ENCODE results near the gene PAPPA. TPM values are rescaled to one million over a fixed set of nuclear protein-coding genes. Genes with fewer than 3 reads are reported as not detected.
A peak's percentile ranks its signal among the peaks of the same experiment; 100 is the strongest.

PAPPA gene
- total RNA-seq, 8 experiments from 2014 or later, result 1.5 to 26.5 (median 9.5) TPM

GRCh38 chr9:116394894-116395698 is 241.5 kb downstream of the PAPPA start:
- 0 to 93% (median 61%) methylated on average over 1 to 5 of the region's 5 CpGs; no CpG with 5 or more reads in 1 of the 10 experiments for WGBS, 10 experiments
- peak overlapping the region; percentile 85 to 91 for H3K27ac ChIP-seq
- peak in 5 of 8 experiments; percentile 92 to 97 (median 94) for ATAC-seq (replicated peaks in 6 of 8)
- H3K4me1 ChIP-seq (replicated peaks in 1 of 2), result peaks cover 31 to 36% of the 10 kb centered on the region in 2 donors
- in situ Hi-C loops (cut with MboI; ENCODE audit: low pct_unique_long_range_greater_than_20kb in 2 of 9, low sequenced_read_pairs in 9 of 9, unreplicated experiment in 9 of 9), result no loop called here
- no peak overlapping the region for H3K4me3 ChIP-seq

- Histone ChIP-seq H3K27ac (peak overlapping the region; percentile 85 to 91), H3K4me1 (replicated peaks in 1 of 2) (peaks cover 31 to 36% of the 10 kb centered on the region in 2 donors), H3K4me3 (no peak overlapping the region)
- 67 to 100% (median 90%) methylated on average over 1 to 3 of the region's 3 CpGs; no CpG with 5 or more reads in 2 of the 10 experiments for WGBS, 10 experiments
- ATAC-seq (replicated peaks in 6 of 8), result no peak
- in situ Hi-C loops (cut with MboI; ENCODE audit: low pct_unique_long_range_greater_than_20kb in 2 of 9, low sequenced_read_pairs in 9 of 9, unreplicated experiment in 9 of 9), result no loop called here
Observed at GRCh38 chr9:116395699-116396037, 242.1 kb downstream of the PAPPA start.

- H3K4me3 ChIP-seq, result no peak overlapping the region
- no peak for ATAC-seq (replicated peaks in 6 of 8)
- in situ Hi-C loops (cut with MboI; ENCODE audit: low pct_unique_long_range_greater_than_20kb in 2 of 9, low sequenced_read_pairs in 9 of 9, unreplicated experiment in 9 of 9), result no loop called here
- H3K27ac ChIP-seq, result no peak overlapping the region
- H3K4me1 ChIP-seq (replicated peaks in 1 of 2), result peaks cover 0 to 3% of the 10 kb centered on the region in 2 donors
Observed at GRCh38 chr9:116403171-116403570, 249.6 kb downstream of the PAPPA start.

- Histone ChIP-seq H3K4me3 (no peak overlapping the region), H3K4me1 (replicated peaks in 1 of 2) (peaks cover 0 to 4% of the 10 kb centered on the region in 2 donors), H3K27ac (no peak overlapping the region)
- no peak for ATAC-seq (replicated peaks in 6 of 8)
- in situ Hi-C loops (cut with MboI; ENCODE audit: low pct_unique_long_range_greater_than_20kb in 2 of 9, low sequenced_read_pairs in 9 of 9, unreplicated experiment in 9 of 9), result no loop called here
- WGBS, 10 experiments, result 83 to 100% (median 93%) methylated on average over 1 to 3 of the region's 3 CpGs; no CpG with 5 or more reads in 1 of the 10 experiments
Observed at GRCh38 chr9:116404228-116404627, 250.6 kb downstream of the PAPPA start.

GRCh38 chr9:116405321-116405720 is 251.7 kb downstream of the PAPPA start:
- WGBS, 10 experiments, result 67 to 100% (median 100%) methylated on average over 1 of the region's 1 CpG; no CpG with 5 or more reads in 5 of the 10 experiments

GRCh38 chr9:116406469-116406868 is 252.9 kb downstream of the PAPPA start:
- in situ Hi-C loops (cut with MboI; ENCODE audit: low pct_unique_long_range_greater_than_20kb in 2 of 9, low sequenced_read_pairs in 9 of 9, unreplicated experiment in 9 of 9), result no loop called here
- Histone ChIP-seq H3K4me3 (no peak overlapping the region), H3K4me1 (replicated peaks in 1 of 2) (peaks cover 0 to 7% of the 10 kb centered on the region in 2 donors), H3K27ac (no peak overlapping the region)
- 50 to 100% (median 88%) methylated on average over 1 to 2 of the region's 2 CpGs; no CpG with 5 or more reads in 4 of the 10 experiments for WGBS, 10 experiments
- no peak for ATAC-seq (replicated peaks in 6 of 8)

More at GRCh38 chr9:116405321-116405720, 251.7 kb downstream of the PAPPA start:
- Histone ChIP-seq H3K27ac (no peak overlapping the region), H3K4me3 (no peak overlapping the region), H3K4me1 (replicated peaks in 1 of 2) (peaks cover 0 to 7% of the 10 kb centered on the region in 2 donors)
- ATAC-seq (replicated peaks in 6 of 8), result no peak
- in situ Hi-C loops (cut with MboI; ENCODE audit: low pct_unique_long_range_greater_than_20kb in 2 of 9, low sequenced_read_pairs in 9 of 9, unreplicated experiment in 9 of 9), result no loop called here

- ATAC-seq (replicated peaks in 6 of 8), result peak in 2 of 8 experiments; percentile 46 to 91
- WGBS, 10 experiments, result 30 to 100% (median 70%) methylated on average over 1 to 2 of the region's 2 CpGs; no CpG with 5 or more reads in 4 of the 10 experiments
- in situ Hi-C loops (cut with MboI; ENCODE audit: low pct_unique_long_range_greater_than_20kb in 2 of 9, low sequenced_read_pairs in 9 of 9, unreplicated experiment in 9 of 9), result no loop called here
Observed at GRCh38 chr9:116409129-116409528, 255.5 kb downstream of the PAPPA start.

GRCh38 chr9:116409638-116410037 is 256.0 kb downstream of the PAPPA start:
- Histone ChIP-seq H3K4me3 (no peak overlapping the region), H3K4me1 (replicated peaks in 1 of 2) (peaks cover 0 to 7% of the 10 kb centered on the region in 2 donors), H3K27ac (no peak overlapping the region)
- in situ Hi-C loops (cut with MboI; ENCODE audit: low pct_unique_long_range_greater_than_20kb in 2 of 9, low sequenced_read_pairs in 9 of 9, unreplicated experiment in 9 of 9), result no loop called here
- 64 to 100% (median 88%) methylated on average over 1 to 5 of the region's 6 CpGs for WGBS, 10 experiments
- peak in 6 of 8 experiments; percentile 37 to 75 (median 43) for ATAC-seq (replicated peaks in 6 of 8)

More at GRCh38 chr9:116409129-116409528, 255.5 kb downstream of the PAPPA start:
- no peak overlapping the region for H3K27ac ChIP-seq
- H3K4me3 ChIP-seq, result no peak overlapping the region
- H3K4me1 ChIP-seq (replicated peaks in 1 of 2), result peaks cover 0 to 7% of the 10 kb centered on the region in 2 donors

- H3K4me3 ChIP-seq, result no peak overlapping the region
- no peak overlapping the region for H3K27ac ChIP-seq
- ATAC-seq (replicated peaks in 6 of 8), result no peak
- 25 to 100% (median 80%) methylated on average over 1 of the region's 1 CpG; no CpG with 5 or more reads in 1 of the 10 experiments for WGBS, 10 experiments
- peaks cover 0 to 4% of the 10 kb centered on the region in 2 donors for H3K4me1 ChIP-seq (replicated peaks in 1 of 2)
- in situ Hi-C loops (cut with MboI; ENCODE audit: low pct_unique_long_range_greater_than_20kb in 2 of 9, low sequenced_read_pairs in 9 of 9, unreplicated experiment in 9 of 9), result no loop called here
Observed at GRCh38 chr9:116411506-116411905, 257.9 kb downstream of the PAPPA start.

- Histone ChIP-seq H3K4me3 (no peak overlapping the region), H3K4me1 (replicated peaks in 1 of 2) (peaks cover 6 to 8% of the 10 kb centered on the region in 2 donors), H3K27ac (no peak overlapping the region)
- WGBS, 10 experiments, result 70 to 100% (median 100%) methylated on average over 1 of the region's 2 CpGs; no CpG with 5 or more reads in 7 of the 10 experiments
- in situ Hi-C loops (cut with MboI; ENCODE audit: low pct_unique_long_range_greater_than_20kb in 2 of 9, low sequenced_read_pairs in 9 of 9, unreplicated experiment in 9 of 9), result no loop called here
- no peak for ATAC-seq (replicated peaks in 6 of 8)
Observed at GRCh38 chr9:116414374-116414773, 260.8 kb downstream of the PAPPA start.

- in situ Hi-C loops (cut with MboI; ENCODE audit: low pct_unique_long_range_greater_than_20kb in 2 of 9, low sequenced_read_pairs in 9 of 9, unreplicated experiment in 9 of 9), result no loop called here
- Histone ChIP-seq H3K27ac (no peak overlapping the region), H3K4me3 (no peak overlapping the region), H3K4me1 (replicated peaks in 1 of 2) (peaks cover 6 to 7% of the 10 kb centered on the region in 2 donors)
- WGBS, 10 experiments, result 75 to 100% (median 100%) methylated on average over 1 of the region's 1 CpG; no CpG with 5 or more reads in 1 of the 10 experiments
- ATAC-seq (replicated peaks in 6 of 8), result no peak
Observed at GRCh38 chr9:116416421-116416820, 262.8 kb downstream of the PAPPA start.

- H3K27ac ChIP-seq, result no peak overlapping the region
- H3K4me1 ChIP-seq (replicated peaks in 1 of 2), result peaks cover 6 to 7% of the 10 kb centered on the region in 2 donors
- H3K4me3 ChIP-seq, result no peak overlapping the region
- WGBS, 10 experiments, result 16 to 93% (median 54%) methylated on average over 2 of the region's 2 CpGs; no CpG with 5 or more reads in 4 of the 10 experiments
- in situ Hi-C loops (cut with MboI; ENCODE audit: low pct_unique_long_range_greater_than_20kb in 2 of 9, low sequenced_read_pairs in 9 of 9, unreplicated experiment in 9 of 9), result no loop called here
- peak in 6 of 8 experiments; percentile 23 to 66 (median 60) for ATAC-seq (replicated peaks in 6 of 8)
Observed at GRCh38 chr9:116417464-116417863, 263.9 kb downstream of the PAPPA start.

- H3K4me3 ChIP-seq, result no peak overlapping the region
- 25 to 86% (median 71%) methylated on average over 1 to 3 of the region's 3 CpGs; no CpG with 5 or more reads in 4 of the 10 experiments for WGBS, 10 experiments
- no peak for ATAC-seq (replicated peaks in 6 of 8)
- in situ Hi-C loops (cut with MboI; ENCODE audit: low pct_unique_long_range_greater_than_20kb in 2 of 9, low sequenced_read_pairs in 9 of 9, unreplicated experiment in 9 of 9), result no loop called here
- peaks cover 6 to 7% of the 10 kb centered on the region in 2 donors for H3K4me1 ChIP-seq (replicated peaks in 1 of 2)
- H3K27ac ChIP-seq, result no peak overlapping the region
Observed at GRCh38 chr9:116419181-116419580, 265.6 kb downstream of the PAPPA start.
